ENCODE data around the gene ACAA2.
"Not testable (repeated sequence)": the region's sequence is repeated elsewhere in the genome, so short reads cannot be mapped to it uniquely, and the experiment has no call there.

DNA sequence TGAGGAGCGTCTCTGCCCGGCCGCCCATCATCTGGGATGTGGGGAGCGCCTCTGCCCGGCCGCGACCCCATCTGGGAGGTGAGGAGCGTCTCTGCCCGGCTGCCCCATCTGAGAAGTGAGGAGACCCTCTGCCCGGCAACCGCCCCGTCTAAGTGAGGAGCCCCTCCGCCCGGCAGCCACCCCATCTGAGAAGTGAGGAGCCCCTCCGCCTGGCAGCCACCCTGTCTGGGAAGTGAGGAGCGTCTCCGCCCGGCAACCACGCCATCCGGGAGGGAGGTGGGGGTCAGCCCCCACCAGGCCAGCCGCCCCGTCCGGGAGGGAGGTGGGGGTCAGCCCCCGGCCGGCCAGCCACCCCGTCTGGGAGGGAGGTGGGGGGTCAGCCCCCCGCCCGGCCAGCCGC, 13.5 kb downstream of the ACAA2 start:
- TF ChIP-seq, protein P1, sequence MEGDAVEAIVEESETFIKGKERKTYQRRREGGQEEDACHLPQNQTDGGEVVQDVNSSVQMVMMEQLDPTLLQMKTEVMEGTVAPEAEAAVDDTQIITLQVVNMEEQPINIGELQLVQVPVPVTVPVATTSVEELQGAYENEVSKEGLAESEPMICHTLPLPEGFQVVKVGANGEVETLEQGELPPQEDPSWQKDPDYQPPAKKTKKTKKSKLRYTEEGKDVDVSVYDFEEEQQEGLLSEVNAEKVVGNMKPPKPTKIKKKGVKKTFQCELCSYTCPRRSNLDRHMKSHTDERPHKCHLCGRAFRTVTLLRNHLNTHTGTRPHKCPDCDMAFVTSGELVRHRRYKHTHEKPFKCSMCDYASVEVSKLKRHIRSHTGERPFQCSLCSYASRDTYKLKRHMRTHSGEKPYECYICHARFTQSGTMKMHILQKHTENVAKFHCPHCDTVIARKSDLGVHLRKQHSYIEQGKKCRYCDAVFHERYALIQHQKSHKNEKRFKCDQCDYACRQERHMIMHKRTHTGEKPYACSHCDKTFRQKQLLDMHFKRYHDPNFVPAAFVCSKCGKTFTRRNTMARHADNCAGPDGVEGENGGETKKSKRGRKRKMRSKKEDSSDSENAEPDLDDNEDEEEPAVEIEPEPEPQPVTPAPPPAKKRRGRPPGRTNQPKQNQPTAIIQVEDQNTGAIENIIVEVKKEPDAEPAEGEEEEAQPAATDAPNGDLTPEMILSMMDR (IDR thresholded peaks at IDR 0.05): not testable (repeated sequence)
- TF ChIP-seq POLR2A, EP300 (IDR thresholded peaks at IDR 0.05): not testable (repeated sequence)
